ENCODE data around the gene ITGA2B. TPM values are rescaled to one million over a fixed set of nuclear protein-coding genes. Genes with fewer than 3 reads are reported as not detected.

ITGA2B gene
- total and polyA plus RNA-seq, 2 experiments from 2014 or later, result 13.3 to 13.9 TPM

GRCh38 chr17:44376779-44377178, 12.7 kb downstream of the ITGA2B start:
- Histone ChIP-seq H3K4me3 (no peak overlapping the region), H2AFZ (no peak overlapping the region), H4K20me1 (replicated peaks; ENCODE audit: insufficient read depth) (no peaks in the 10 kb centered on the region), H3K4me1 (ENCODE audit: insufficient read depth) (peaks cover 16% of the 10 kb centered on the region), H3K9me2 (ENCODE audit: insufficient read depth) (no peaks in the 10 kb centered on the region), H3K27me3 (ENCODE audit: insufficient read depth) (peaks cover 5% of the 10 kb centered on the region; the same call in 1 of the 2 replicates), H3K27ac (ENCODE audit: low read depth) (no peak overlapping the region), H3K36me3 (ENCODE audit: insufficient read depth) (no peaks in the 10 kb centered on the region), H3K4me2 (no peak overlapping the region), H3K79me2 (replicated peaks; ENCODE audit: insufficient read depth) (no peaks in the 10 kb centered on the region), H3F3A (replicated peaks; ENCODE audit: low read depth) (peaks cover 8% of the 10 kb centered on the region)
- Mint-ChIP-seq H3K36me3 (ENCODE audit: low read depth) (peaks cover 3% of the 10 kb centered on the region; the same call in 1 of the 3 replicates), H3K27me3 (ENCODE audit: insufficient read depth, low read depth, poor library complexity) (peaks cover 22% of the 10 kb centered on the region), H3K27ac (no peak overlapping the region), H3K4me1 (peaks cover 22% of the 10 kb centered on the region), H3K4me3 (no peak overlapping the region), H3K9me3 (no peaks in the 10 kb centered on the region; the same call in 2 of the 3 replicates)
- ATAC-seq (no peak), DNase-seq (ENCODE audit: low spot score) (no peak)
- TF ChIP-seq CREB1 (CRISPR knock-in tag; IDR thresholded peaks at IDR 0.05; ENCODE audit: low read depth) (no peak), CTCF (conservative IDR thresholded peaks at IDR 0.05; ENCODE audit: low read depth in 2 of 2) (no peak), JUNB (IDR thresholded peaks at IDR 0.05; ENCODE audit: unreplicated experiment) (no peak), NANOG (IDR thresholded peaks at IDR 0.05; ENCODE audit: borderline replicate concordance) (no peak), STAT1 (IDR thresholded peaks at IDR 0.05; ENCODE audit: unreplicated experiment) (no peak), EZH2phosphoT487 (IDR thresholded peaks at IDR 0.05; ENCODE audit: unreplicated experiment) (no peak), EZH2 (IDR thresholded peaks at IDR 0.05; ENCODE audit: low read depth, unreplicated experiment) (no peak)

- Histone ChIP-seq H3K79me2 (replicated peaks; ENCODE audit: insufficient read depth) (no peaks in the 10 kb centered on the region), H2AFZ (no peak overlapping the region), H3K27ac (ENCODE audit: low read depth) (no peak overlapping the region), H3K4me3 (peak overlapping the region; percentile 49; the same call in 1 of the 2 replicates), H3K4me1 (ENCODE audit: insufficient read depth) (peaks cover 16% of the 10 kb centered on the region), H4K20me1 (replicated peaks; ENCODE audit: insufficient read depth) (no peaks in the 10 kb centered on the region), H3K4me2 (peak overlapping the region; percentile 80; the same call in 1 of the 2 replicates), H3K9me2 (ENCODE audit: insufficient read depth) (no peaks in the 10 kb centered on the region), H3F3A (replicated peaks; ENCODE audit: low read depth) (peaks cover 8% of the 10 kb centered on the region), H3K27me3 (ENCODE audit: insufficient read depth) (0 out of 2 replicates have a peak, but pooled peaks cover 5% of the 10 kb centered on the region), H3K36me3 (ENCODE audit: insufficient read depth) (no peaks in the 10 kb centered on the region)
- Mint-ChIP-seq H3K27me3 (ENCODE audit: insufficient read depth, low read depth, poor library complexity) (peaks cover 18% of the 10 kb centered on the region), H3K4me1 (peaks cover 22% of the 10 kb centered on the region), H3K9me3 (no peaks in the 10 kb centered on the region; the same call in 2 of the 3 replicates), H3K27ac (no peak overlapping the region), H3K36me3 (ENCODE audit: low read depth) (peaks cover 3% of the 10 kb centered on the region; the same call in 1 of the 3 replicates), H3K4me3 (no peak overlapping the region)
- ATAC-seq (peak; percentile 67), DNase-seq (ENCODE audit: low spot score) (peak; percentile 86)
- TF ChIP-seq POLR2AphosphoS5 (IDR thresholded peaks at IDR 0.05; ENCODE audit: low read depth) (no peak), CTCF (conservative IDR thresholded peaks at IDR 0.05; ENCODE audit: low read depth in 2 of 2) (peak; percentile 75 to 77)
Observed at GRCh38 chr17:44376124-44376523, 13.3 kb downstream of the ITGA2B start.
